ENCODE results near the gene TMEM273. TPM values are rescaled to one million over a fixed set of nuclear protein-coding genes. Genes with fewer than 3 reads are reported as not detected.

The TMEM273 gene
- total RNA-seq, 1 experiment from 2014 or later, result not detected

GRCh38 chr10:49207936-49208487 lies 19.8 kb upstream of the TMEM273 start:
- H3K4me3 Mint-ChIP-seq (ENCODE audit: unreplicated experiment), result no peak overlapping the region
- peaks cover 59% of the 10 kb centered on the region for H3K27me3 Mint-ChIP-seq (ENCODE audit: insufficient read depth, unreplicated experiment)
- CTCF ChIA-PET, result interaction anchor here (0.5 to 0.7 kb wide), 2 partner anchors 201 to 393 kb away, joined by 3 read pairs; no protein-coding TSS in a partner anchor
- no peak overlapping the region for H3K27ac Mint-ChIP-seq (ENCODE audit: low read depth, unreplicated experiment)
- H3K4me1 Mint-ChIP-seq (ENCODE audit: insufficient read depth, unreplicated experiment), result no peaks in the 10 kb centered on the region
- POLR2A ChIA-PET, result no interaction called here
- intact Hi-C loops (cut with micrococcal nuclease), result no loop called here
- no peak for DNase-seq (ENCODE audit: unreplicated experiment)
- H3K36me3 Mint-ChIP-seq (ENCODE audit: insufficient read depth, unreplicated experiment), result no peaks in the 10 kb centered on the region
- peaks cover 11% of the 10 kb centered on the region for H3K9me3 Mint-ChIP-seq (ENCODE audit: unreplicated experiment)
- TF ChIP-seq, protein P1, sequence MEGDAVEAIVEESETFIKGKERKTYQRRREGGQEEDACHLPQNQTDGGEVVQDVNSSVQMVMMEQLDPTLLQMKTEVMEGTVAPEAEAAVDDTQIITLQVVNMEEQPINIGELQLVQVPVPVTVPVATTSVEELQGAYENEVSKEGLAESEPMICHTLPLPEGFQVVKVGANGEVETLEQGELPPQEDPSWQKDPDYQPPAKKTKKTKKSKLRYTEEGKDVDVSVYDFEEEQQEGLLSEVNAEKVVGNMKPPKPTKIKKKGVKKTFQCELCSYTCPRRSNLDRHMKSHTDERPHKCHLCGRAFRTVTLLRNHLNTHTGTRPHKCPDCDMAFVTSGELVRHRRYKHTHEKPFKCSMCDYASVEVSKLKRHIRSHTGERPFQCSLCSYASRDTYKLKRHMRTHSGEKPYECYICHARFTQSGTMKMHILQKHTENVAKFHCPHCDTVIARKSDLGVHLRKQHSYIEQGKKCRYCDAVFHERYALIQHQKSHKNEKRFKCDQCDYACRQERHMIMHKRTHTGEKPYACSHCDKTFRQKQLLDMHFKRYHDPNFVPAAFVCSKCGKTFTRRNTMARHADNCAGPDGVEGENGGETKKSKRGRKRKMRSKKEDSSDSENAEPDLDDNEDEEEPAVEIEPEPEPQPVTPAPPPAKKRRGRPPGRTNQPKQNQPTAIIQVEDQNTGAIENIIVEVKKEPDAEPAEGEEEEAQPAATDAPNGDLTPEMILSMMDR (IDR thresholded peaks at IDR 0.05; ENCODE audit: unreplicated experiment), result no peak
- BruUV-seq (replicated peaks), result no TSS peak

- POLR2A ChIA-PET, result interaction anchor here (0.7 kb wide), 1 partner anchor 108 kb away, joined by 3 read pairs; no protein-coding TSS in a partner anchor
- no peak for DNase-seq (ENCODE audit: unreplicated experiment)
- intact Hi-C loops (cut with micrococcal nuclease), result no loop called here
- H3K9me3 Mint-ChIP-seq (ENCODE audit: unreplicated experiment), result peaks cover 11% of the 10 kb centered on the region
- no peaks in the 10 kb centered on the region for H3K36me3 Mint-ChIP-seq (ENCODE audit: insufficient read depth, unreplicated experiment)
- BruUV-seq (replicated peaks), result no TSS peak
- CTCF ChIA-PET, result interaction anchor here (0.6 kb wide), 1 partner anchor 14 kb away, joined by 3 read pairs; no protein-coding TSS in a partner anchor
- no peak overlapping the region for H3K4me3 Mint-ChIP-seq (ENCODE audit: unreplicated experiment)
- no peak overlapping the region for H3K27ac Mint-ChIP-seq (ENCODE audit: low read depth, unreplicated experiment)
- peaks cover 59% of the 10 kb centered on the region for H3K27me3 Mint-ChIP-seq (ENCODE audit: insufficient read depth, unreplicated experiment)
- TF ChIP-seq, protein P1 (IDR thresholded peaks at IDR 0.05; ENCODE audit: unreplicated experiment), result no peak
- no peaks in the 10 kb centered on the region for H3K4me1 Mint-ChIP-seq (ENCODE audit: insufficient read depth, unreplicated experiment)
Measured at GRCh38 chr10:49207113-49207512, 18.9 kb upstream of the TMEM273 start.

GRCh38 chr10:49205206-49205605 lies 17.0 kb upstream of the TMEM273 start:
- CTCF ChIA-PET, result interaction anchor here (0.6 to 1.2 kb wide), 2 partner anchors 17 to 199 kb away, joined by 4 to 5 read pairs; no protein-coding TSS in a partner anchor
- TF ChIP-seq, protein P1 (IDR thresholded peaks at IDR 0.05; ENCODE audit: unreplicated experiment), result no peak
- Mint-ChIP-seq H3K27me3 (ENCODE audit: insufficient read depth, unreplicated experiment) (peaks cover 69% of the 10 kb centered on the region), H3K4me3 (ENCODE audit: unreplicated experiment) (no peak overlapping the region), H3K36me3 (ENCODE audit: insufficient read depth, unreplicated experiment) (no peaks in the 10 kb centered on the region), H3K9me3 (ENCODE audit: unreplicated experiment) (peaks cover 11% of the 10 kb centered on the region), H3K4me1 (ENCODE audit: insufficient read depth, unreplicated experiment) (no peaks in the 10 kb centered on the region), H3K27ac (ENCODE audit: low read depth, unreplicated experiment) (no peak overlapping the region)
- intact Hi-C loops (cut with micrococcal nuclease), result no loop called here
- POLR2A ChIA-PET, result interaction anchor here (1.1 kb wide), 1 partner anchor 15 kb away, joined by 4 read pairs; no protein-coding TSS in a partner anchor
- BruUV-seq (replicated peaks), result no TSS peak
- DNase-seq (ENCODE audit: unreplicated experiment), result no peak

DNA sequence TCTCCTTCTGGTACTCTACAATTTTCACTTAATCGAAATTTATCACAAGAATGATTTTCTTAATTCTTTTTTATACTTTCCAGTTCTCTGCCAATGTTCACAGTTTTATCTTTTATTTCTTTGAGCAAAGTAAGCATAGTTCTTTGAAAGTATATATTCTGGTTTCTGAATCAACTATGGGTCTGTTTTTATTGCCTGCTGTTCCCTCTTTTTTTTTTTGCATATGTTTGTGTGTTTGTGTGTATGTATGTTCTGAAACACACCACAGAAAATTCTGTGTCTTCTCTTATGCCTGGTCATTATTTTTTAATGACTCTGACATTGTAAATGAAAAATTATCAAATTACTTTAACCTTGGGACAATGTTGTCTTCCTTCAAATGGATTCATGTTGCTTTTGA lies 15.9 kb upstream of the TMEM273 start:
- BruUV-seq (replicated peaks), result no TSS peak
- TF ChIP-seq, protein P1 (IDR thresholded peaks at IDR 0.05; ENCODE audit: unreplicated experiment), result no peak
- POLR2A ChIA-PET, result no interaction called here
- H3K9me3 Mint-ChIP-seq (ENCODE audit: unreplicated experiment), result peaks cover 11% of the 10 kb centered on the region
- H3K4me3 Mint-ChIP-seq (ENCODE audit: unreplicated experiment), result no peak overlapping the region
- CTCF ChIA-PET, result interaction anchor here (0.7 kb wide), 1 partner anchor 155 kb away, joined by 3 read pairs; no protein-coding TSS in a partner anchor
- H3K36me3 Mint-ChIP-seq (ENCODE audit: insufficient read depth, unreplicated experiment), result no peaks in the 10 kb centered on the region
- DNase-seq (ENCODE audit: unreplicated experiment), result no peak
- no peaks in the 10 kb centered on the region for H3K4me1 Mint-ChIP-seq (ENCODE audit: insufficient read depth, unreplicated experiment)
- no peak overlapping the region for H3K27ac Mint-ChIP-seq (ENCODE audit: low read depth, unreplicated experiment)
- peaks cover 80% of the 10 kb centered on the region for H3K27me3 Mint-ChIP-seq (ENCODE audit: insufficient read depth, unreplicated experiment)
- intact Hi-C loops (cut with micrococcal nuclease), result no loop called here

All from MCF 10A (cell line).